ENCODE data around the gene SSBP3. TPM values are rescaled to one million over a fixed set of nuclear protein-coding genes. Genes with fewer than 3 reads are reported as not detected.
A peak's percentile ranks its signal among the peaks of the same experiment; 100 is the strongest.

Gene SSBP3
- total RNA-seq, 3 donors from 2014 or later (not counting 1 experiment from before 2014, with no cell fraction given), result 162 to 224 (median 164) TPM

- Mint-ChIP-seq H3K27ac (peak overlapping the region; percentile 74 to 92), H3K36me3 (no peaks in the 10 kb centered on the region), H3K27me3 (ENCODE audit: low read depth in 2 of 2) (no peaks in the 10 kb centered on the region), H3K4me3 (peak overlapping the region; percentile 17), H3K4me1 (peaks cover 93 to 98% of the 10 kb centered on the region in 2 donors), H3K9me3 (no peaks in the 10 kb centered on the region)
- 67% methylated on average over 6 of the region's 6 CpGs for WGBS (ENCODE audit: insufficient coverage)
- no peaks in the 10 kb centered on the region for H3K27me3 ChIP-seq (ENCODE audit: control insufficient read depth, insufficient read depth, low read length)
- no peak overlapping the region for H3K27ac ChIP-seq (ENCODE audit: low read length)
- peaks cover 53% of the 10 kb centered on the region for H3K4me1 ChIP-seq (ENCODE audit: control insufficient read depth, insufficient read depth, low read length)
- no peak overlapping the region for H3K4me3 ChIP-seq (ENCODE audit: low read length)
- no peak for ATAC-seq
- DNase-seq, result no peak
- H3K36me3 ChIP-seq (ENCODE audit: control insufficient read depth, insufficient read depth, low read length), result peaks cover 5% of the 10 kb centered on the region
- TF ChIP-seq CTCF (IDR thresholded peaks at IDR 0.05), result no peak
- intact Hi-C loops (cut with micrococcal nuclease), result no loop called here
- no peaks in the 10 kb centered on the region for H3K9me3 ChIP-seq (ENCODE audit: control insufficient read depth, insufficient read depth, low read length)
Observed at GRCh38 chr1:54354899-54355298, 51.3 kb downstream of the SSBP3 start.

GRCh38 chr1:54353959-54354358 is 52.2 kb downstream of the SSBP3 start:
- no peak for TF ChIP-seq CTCF (IDR thresholded peaks at IDR 0.05)
- Mint-ChIP-seq H3K4me1 (peaks cover 90 to 98% of the 10 kb centered on the region in 2 donors), H3K27ac (peak overlapping the region; percentile 74 to 92), H3K9me3 (no peaks in the 10 kb centered on the region), H3K36me3 (no peaks in the 10 kb centered on the region), H3K4me3 (no peak overlapping the region), H3K27me3 (ENCODE audit: low read depth in 2 of 2) (no peaks in the 10 kb centered on the region)
- intact Hi-C loops (cut with micrococcal nuclease), result no loop called here
- H3K27ac ChIP-seq (ENCODE audit: low read length), result no peak overlapping the region
- H3K4me1 ChIP-seq (ENCODE audit: control insufficient read depth, insufficient read depth, low read length), result peaks cover 53% of the 10 kb centered on the region
- H3K9me3 ChIP-seq (ENCODE audit: control insufficient read depth, insufficient read depth, low read length), result no peaks in the 10 kb centered on the region
- ATAC-seq (no peak), DNase-seq (no peak)
- H3K27me3 ChIP-seq (ENCODE audit: control insufficient read depth, insufficient read depth, low read length), result no peaks in the 10 kb centered on the region
- H3K36me3 ChIP-seq (ENCODE audit: control insufficient read depth, insufficient read depth, low read length), result peaks cover 5% of the 10 kb centered on the region
- 90% methylated on average over 4 of the region's 4 CpGs for WGBS (ENCODE audit: insufficient coverage)
- H3K4me3 ChIP-seq (ENCODE audit: low read length), result no peak overlapping the region

DNA sequence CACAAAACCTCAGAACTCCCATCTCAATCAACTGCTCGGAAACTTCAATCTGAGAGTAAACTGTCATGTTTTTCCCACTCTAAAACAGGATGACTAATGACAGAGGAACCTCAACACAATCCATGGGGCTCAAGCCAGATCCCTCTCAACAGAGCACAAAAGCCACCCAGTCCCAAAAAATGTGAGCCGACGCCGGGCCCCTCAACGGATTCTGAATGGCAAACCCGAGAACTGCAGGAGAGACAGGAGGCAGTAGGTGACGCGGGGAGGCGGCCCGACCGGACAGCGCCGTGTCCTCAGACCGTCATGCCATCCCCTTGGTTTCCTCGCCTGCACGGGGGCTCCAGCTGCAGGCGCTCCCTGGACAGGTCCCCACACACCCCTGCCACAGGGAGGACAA is 53.4 kb downstream of the SSBP3 start:
- Histone ChIP-seq H3K9me3 (ENCODE audit: control insufficient read depth, insufficient read depth, low read length) (no peaks in the 10 kb centered on the region), H3K4me1 (ENCODE audit: control insufficient read depth, insufficient read depth, low read length) (peaks cover 52% of the 10 kb centered on the region), H3K4me3 (ENCODE audit: low read length) (no peak overlapping the region), H3K36me3 (ENCODE audit: control insufficient read depth, insufficient read depth, low read length) (no peaks in the 10 kb centered on the region), H3K27me3 (ENCODE audit: control insufficient read depth, insufficient read depth, low read length) (no peaks in the 10 kb centered on the region), H3K27ac (ENCODE audit: low read length) (no peak overlapping the region)
- no peaks in the 10 kb centered on the region for H3K27me3 Mint-ChIP-seq (ENCODE audit: low read depth in 2 of 2)
- intact Hi-C loops (cut with micrococcal nuclease), result no loop called here
- no peaks in the 10 kb centered on the region for H3K9me3 Mint-ChIP-seq
- no peak for ATAC-seq
- H3K27ac Mint-ChIP-seq, result peak overlapping the region; percentile 74 to 92
- H3K4me3 Mint-ChIP-seq, result no peak overlapping the region
- 96% methylated on average over 17 of the region's 17 CpGs for WGBS (ENCODE audit: insufficient coverage)
- DNase-seq, result no peak
- no peaks in the 10 kb centered on the region for H3K36me3 Mint-ChIP-seq
- peaks cover 87 to 89% of the 10 kb centered on the region in 2 donors for H3K4me1 Mint-ChIP-seq
- TF ChIP-seq CTCF (IDR thresholded peaks at IDR 0.05), result no peak

- no peaks in the 10 kb centered on the region for H3K27me3 Mint-ChIP-seq (ENCODE audit: low read depth in 2 of 2)
- H3K4me3 Mint-ChIP-seq, result no peak overlapping the region
- peaks cover 71 to 73% of the 10 kb centered on the region in 2 donors for H3K4me1 Mint-ChIP-seq
- H3K4me3 ChIP-seq (ENCODE audit: low read length), result no peak overlapping the region
- no peaks in the 10 kb centered on the region for H3K27me3 ChIP-seq (ENCODE audit: control insufficient read depth, insufficient read depth, low read length)
- ATAC-seq (no peak), DNase-seq (no peak)
- 53% methylated on average over 5 of the region's 5 CpGs for WGBS (ENCODE audit: insufficient coverage)
- peak overlapping the region; percentile 74 to 92 for H3K27ac Mint-ChIP-seq
- no peaks in the 10 kb centered on the region for H3K36me3 ChIP-seq (ENCODE audit: control insufficient read depth, insufficient read depth, low read length)
- TF ChIP-seq CTCF (IDR thresholded peaks at IDR 0.05), result no peak
- no peaks in the 10 kb centered on the region for H3K36me3 Mint-ChIP-seq
- intact Hi-C loops (cut with micrococcal nuclease), result no loop called here
- H3K9me3 Mint-ChIP-seq, result no peaks in the 10 kb centered on the region
- H3K27ac ChIP-seq (ENCODE audit: low read length), result no peak overlapping the region
- peaks cover 39% of the 10 kb centered on the region for H3K4me1 ChIP-seq (ENCODE audit: control insufficient read depth, insufficient read depth, low read length)
- no peaks in the 10 kb centered on the region for H3K9me3 ChIP-seq (ENCODE audit: control insufficient read depth, insufficient read depth, low read length)
Observed at GRCh38 chr1:54350360-54350759, 55.8 kb downstream of the SSBP3 start.

Data from natural killer cell (primary cell).